A549 (cell line): ENCODE results near the gene HSPB9. TPM values are rescaled to one million over a fixed set of nuclear protein-coding genes. Genes with fewer than 3 reads are reported as not detected.

ENCODE experiments used
- ATAC-seq, 2 experiments: fragments of 200-7000 bp in 1 of 2; fragments of >200 bp in 1 of 2; cut with Nextera tagmentation in 1 of 2; cut with Tn5 transposase in 1 of 2; 3 replicates each; pipeline versions ENCODE4 v1.8.0 to v1.9.1; 2018 to 2020; ENCODE audit warnings: mild to moderate bottlenecking in 1 of 2, moderate library complexity in 1 of 2
- CTCF ChIA-PET: fragments of 300-600 bp; sonication (Branson Sonifier 250); formaldehyde crosslinking; extraction: SDS; loops from one replicate; lab custom pipeline; 2021; ENCODE audit warnings: antibody characterized with exemption, inconsistent platforms; lab: Yijun Ruan, JAX
- POLR2A ChIA-PET: fragments of 350-600 bp; formaldehyde crosslinking; extraction: SDS; loops from one replicate; lab custom pipeline; 2021; ENCODE audit warnings: antibody characterized with exemption, inconsistent platforms; lab: Yijun Ruan, JAX
- DNase-seq, 2 experiments: peaks; one replicate each; pipeline versions ENCODE4 v3.0.0 to v3.0.0-alpha.2; 2011 to 2016; ENCODE audit warnings: low read depth in 1 of 2, low spot score in 1 of 2
- FAIRE-seq: peaks from 2 replicates; lab custom pipeline; 2011; peaks lifted over from hg19 to GRCh38; lab: Jason Lieb, UNC
- H3K27ac ChIP-seq, 2 experiments: fragments of >200 bp; sonication (Bioruptor Twin); formaldehyde crosslinking; 3 replicates each; pipeline ENCODE4 v1.5.1; 2016 to 2017
- H3K4me1 ChIP-seq: fragments of >200 bp; sonication (Bioruptor Twin); formaldehyde crosslinking; 3 replicates; pipeline ENCODE4 v1.6.1; 2016
- H3K4me2 ChIP-seq: fragments of >200 bp; sonication (Bioruptor Twin); formaldehyde crosslinking; 3 replicates; pipeline ENCODE4 v1.6.1; 2016
- H3K4me3 ChIP-seq: fragments of >200 bp; sonication (Bioruptor Twin); formaldehyde crosslinking; 3 replicates; pipeline ENCODE4 v1.5.1; 2016
- H3K9me3 ChIP-seq: fragments of >200 bp; sonication (Bioruptor Twin); formaldehyde crosslinking; 3 replicates; pipeline ENCODE4 v1.6.1; 2016
- ATOH8 ChIP-seq: fragments of 250-450 bp; sonication (Bioruptor Pico); IDR thresholded peaks from 2 replicates; pipeline ENCODE4 v1.5.0; 2020; ENCODE audit warnings: low read depth, mild to moderate bottlenecking, moderate library complexity
- CBX8 ChIP-seq: fragments of 200-600 bp; sonication (generic); IDR thresholded peaks from 2 replicates; pipeline ENCODE4 v1.6.1; 2016
- CHD4 ChIP-seq: fragments of 200-600 bp; sonication (generic); IDR thresholded peaks from 2 replicates; pipeline ENCODE4 v1.6.1; 2016; ENCODE audit warnings: antibody characterized with exemption, mild to moderate bottlenecking, borderline replicate concordance
- E2F6 ChIP-seq: IDR thresholded peaks from 2 replicates; pipeline ENCODE4 v1.6.1; 2012; ENCODE audit warnings: low read depth, borderline replicate concordance
- EHF ChIP-seq: fragments of 250-450 bp; sonication (Bioruptor Pico); IDR thresholded peaks from 2 replicates; pipeline ENCODE4 v1.5.0; 2020; ENCODE audit warnings: mild to moderate bottlenecking
- EHMT2 ChIP-seq: fragments of 200-600 bp; sonication (generic); IDR thresholded peaks from 2 replicates; pipeline ENCODE4 v1.6.1; 2016; ENCODE audit warnings: antibody characterized with exemption, low read depth, mild to moderate bottlenecking, moderate library complexity
- ELK1 ChIP-seq: fragments of 150-350 bp; IDR thresholded peaks from 2 replicates; pipeline ENCODE4 v1.6.1; 2014; ENCODE audit warnings: low read depth, mild to moderate bottlenecking, low read length
- FOSB ChIP-seq: fragments of 250-450 bp; sonication (Bioruptor Pico); IDR thresholded peaks from 2 replicates; pipeline ENCODE4 v1.5.0; 2020; ENCODE audit warnings: mild to moderate bottlenecking, moderate library complexity
- HDAC2 ChIP-seq: fragments of 200-600 bp; sonication (generic); IDR thresholded peaks from 2 replicates; pipeline ENCODE4 v1.6.1; 2016
- MAZ ChIP-seq: fragments of 150-350 bp; IDR thresholded peaks from 2 replicates; pipeline ENCODE4 v1.6.1; 2014; ENCODE audit warnings: antibody characterized with exemption, low read depth, low read length, borderline replicate concordance
- MYC ChIP-seq: IDR thresholded peaks from 2 replicates; pipeline ENCODE4 v1.6.1; 2012; ENCODE audit warnings: mild to moderate bottlenecking, inconsistent platforms, low read length, improper control_type of control experiment, borderline replicate concordance
- NR3C1 ChIP-seq: fragments of >200 bp; sonication (Bioruptor Twin); formaldehyde crosslinking; IDR thresholded peaks from 3 replicates; pipeline ENCODE4 v1.6.1; 2017
- PHF8 ChIP-seq: fragments of 200-600 bp; sonication (generic); IDR thresholded peaks from 2 replicates; pipeline ENCODE4 v1.6.1; 2016; ENCODE audit warnings: low read depth, mild to moderate bottlenecking, antibody characterized with exemption, moderate library complexity, borderline replicate concordance
- POLR2AphosphoS2 ChIP-seq: conservative IDR thresholded peaks from 2 replicates; pipeline ENCODE4 v1.6.1; 2012; ENCODE audit warnings: low read length, improper control_type of control experiment, inconsistent platforms
- RAD21 ChIP-seq, 2 experiments: fragments of >200 bp in 1 of 2; sonication (Bioruptor Twin) in 1 of 2; formaldehyde crosslinking in 1 of 2; IDR thresholded peaks in 1 of 2; conservative IDR thresholded peaks in 1 of 2; 2 replicates in 1 of 2; 3 replicates in 1 of 2; pipeline ENCODE4 v1.6.1; 2012 to 2018; ENCODE audit warnings: inconsistent platforms in 1 of 2
- RARB ChIP-seq: fragments of 250-450 bp; sonication (Bioruptor Pico); IDR thresholded peaks from 2 replicates; pipeline ENCODE4 v1.8.0; 2021; ENCODE audit warnings: mild to moderate bottlenecking, moderate library complexity
- RFX5 ChIP-seq: fragments of 450-650 bp; IDR thresholded peaks from 2 replicates; pipeline ENCODE4 v1.7.1; 2014; ENCODE audit warnings: antibody characterized with exemption, mild to moderate bottlenecking, moderate library complexity
- SREBF2 ChIP-seq: fragments of 450-650 bp; IDR thresholded peaks from 2 replicates; pipeline ENCODE4 v1.6.1; 2014; ENCODE audit warnings: mild to moderate bottlenecking, moderate library complexity
- USF2 ChIP-seq: fragments of 450-650 bp; IDR thresholded peaks from 2 replicates; pipeline ENCODE4 v1.6.1; 2014; ENCODE audit warnings: antibody characterized with exemption
- ZC3H11A ChIP-seq: fragments of 450-650 bp; IDR thresholded peaks from 2 replicates; pipeline ENCODE4 v1.6.1; 2014; ENCODE audit warnings: antibody characterized with exemption, mild to moderate bottlenecking
- ZSCAN20 ChIP-seq: fragments of 250-450 bp; sonication (Bioruptor Pico); IDR thresholded peaks from 2 replicates; pipeline ENCODE4 v1.8.0; 2022; ENCODE audit warnings: mild to moderate bottlenecking, moderate library complexity
- WGBS: methylation state at CpG from one replicate; pipeline ENCODE4 v1.1.6; 2017; ENCODE audit errors: missing lambda C conversion rate; 5-methylcytosine and 5-hydroxymethylcytosine counted together
- polyA plus RNA-seq, 4 experiments: library from polyadenylated mRNA; depleted of rRNA in 3 of 4; stranded (reverse); fragments of >200 nt; fragmentation: RNase III in 1 of 4; extraction: RNeasy Plus Mini Kit Qiagen cat#74134 plus additional on column Dnase treatment in 1 of 4; gene quantifications; 2 replicates in 3 of 4; 3 replicates in 1 of 4; pipeline ENCODE4 v1.2.3, GENCODE V29; 2011 to 2017

The HSPB9 gene
- polyA plus RNA-seq, 2 of the 4 experiments (the other 2 are of a cell fraction), result 0.04 TPM; not detected in 1

GRCh38 chr17:42111265-42111636 is 11.4 kb upstream of the HSPB9 start:
- ATAC-seq (no peak), DNase-seq (no peak), FAIRE-seq (no peak)
- POLR2A ChIA-PET, result no interaction called here
- Histone ChIP-seq H3K9me3 (no peaks in the 10 kb centered on the region), H3K27ac (no peak overlapping the region), H3K4me3 (no peak overlapping the region), H3K4me1 (peaks cover 11% of the 10 kb centered on the region; the same call in 1 of the 3 replicates), H3K4me2 (no peak overlapping the region)
- TF ChIP-seq MYC (no peak), ZC3H11A (no peak), RAD21 (conservative IDR thresholded peaks at IDR 0.05 in 1 of 2, IDR thresholded peaks at IDR 0.05 in 1 of 2) (no peak), ELK1 (no peak), FOSB (CRISPR knock-in tag) (no peak), PHF8 (no peak), MAZ (no peak), POLR2AphosphoS2 (no peak), EHMT2 (no peak), EHF (CRISPR knock-in tag) (no peak), CBX8 (no peak), ATOH8 (CRISPR knock-in tag) (no peak), HDAC2 (no peak)
- WGBS, result 82% methylated on average over 11 of the region's 11 CpGs
- CTCF ChIA-PET, result interaction anchor here (1.0 to 39.5 kb wide), 9 partner anchors 9 to 207 kb away, joined by 3 to 658 read pairs (median 4); partner anchors contain the start of genes CNP, DNAJC7, NKIRAS2 and ZNF385C

- 78% methylated on average over 11 of the region's 12 CpGs for WGBS
- peak overlapping the region in 1 of 2 experiments; percentile 52; a peak in 2 of 6 replicates for H3K27ac ChIP-seq
- DNase-seq (no peak), ATAC-seq (peak in 1 of 2 experiments; percentile 2; a peak in 1 of 6 replicates)
- POLR2A ChIA-PET, result no interaction called here
- no peak for TF ChIP-seq SREBF2
- no peak for TF ChIP-seq CHD4
- no peak for TF ChIP-seq USF2
- no peak for TF ChIP-seq NR3C1
- TF ChIP-seq ZSCAN20 (CRISPR knock-in tag), result no peak
- TF ChIP-seq RARB, result no peak
- TF ChIP-seq, all 56 proteins: peak for 0
- FAIRE-seq, result no peak
- Histone ChIP-seq H3K9me3 (no peaks in the 10 kb centered on the region), H3K4me2 (peak overlapping the region; percentile 8; the same call in 1 of the 3 replicates), H3K4me3 (no peak overlapping the region), H3K4me1 (peaks cover 11% of the 10 kb centered on the region; the same call in 1 of the 3 replicates)
- CTCF ChIA-PET, result interaction anchor here (0.6 to 39.5 kb wide), 9 partner anchors 10 to 206 kb away, joined by 3 to 658 read pairs (median 4); partner anchors contain the start of genes CNP, DNAJC7, NKIRAS2 and ZNF385C
Measured at GRCh38 chr17:42111871-42112551, 10.6 kb upstream of the HSPB9 start.

- peaks cover 11% of the 10 kb centered on the region; the same call in 1 of the 3 replicates for H3K4me1 ChIP-seq
- peak; percentile 44 to 54 for DNase-seq
- POLR2A ChIA-PET, result no interaction called here
- TF ChIP-seq SREBF2 (no peak), USF2 (peak; percentile 36; the same call in 1 of the 2 replicates), RFX5 (no peak), E2F6 (no peak)
- TF ChIP-seq, all 56 proteins: peak for 1
- CTCF ChIA-PET, result interaction anchor here (1.1 to 39.5 kb wide), 7 partner anchors 10 to 149 kb away, joined by 3 to 658 read pairs (median 231); partner anchors contain the start of genes C17orf113, CNP, DNAJC7 and NKIRAS2
- Histone ChIP-seq H3K27ac (peak within 1 kb of the TSS in 1 of 2 experiments; percentile 52; a peak in 2 of 6 replicates), H3K9me3 (no peaks in the 10 kb centered on the region), H3K4me3 (no peak within 1 kb of the TSS), H3K4me2 (peak within 1 kb of the TSS; percentile 8; the same call in 1 of the 3 replicates)
- ATAC-seq (peak in 1 of 2 experiments; percentile 47; a peak in 3 of 6 replicates), FAIRE-seq (no peak)
- 64% methylated on average over 9 of the region's 10 CpGs for WGBS
Measured at GRCh38 chr17:42112552-42113176, 9.9 kb upstream of the HSPB9 start, which contains the start of gene DHX58. TSS of gene DHX58 (minus strand) at chr17:42112714. CDS start at chr17:42111892, 822 bp downstream.
